ENCODE data around the gene ENTPD3.

ENTPD3 gene

DNA sequence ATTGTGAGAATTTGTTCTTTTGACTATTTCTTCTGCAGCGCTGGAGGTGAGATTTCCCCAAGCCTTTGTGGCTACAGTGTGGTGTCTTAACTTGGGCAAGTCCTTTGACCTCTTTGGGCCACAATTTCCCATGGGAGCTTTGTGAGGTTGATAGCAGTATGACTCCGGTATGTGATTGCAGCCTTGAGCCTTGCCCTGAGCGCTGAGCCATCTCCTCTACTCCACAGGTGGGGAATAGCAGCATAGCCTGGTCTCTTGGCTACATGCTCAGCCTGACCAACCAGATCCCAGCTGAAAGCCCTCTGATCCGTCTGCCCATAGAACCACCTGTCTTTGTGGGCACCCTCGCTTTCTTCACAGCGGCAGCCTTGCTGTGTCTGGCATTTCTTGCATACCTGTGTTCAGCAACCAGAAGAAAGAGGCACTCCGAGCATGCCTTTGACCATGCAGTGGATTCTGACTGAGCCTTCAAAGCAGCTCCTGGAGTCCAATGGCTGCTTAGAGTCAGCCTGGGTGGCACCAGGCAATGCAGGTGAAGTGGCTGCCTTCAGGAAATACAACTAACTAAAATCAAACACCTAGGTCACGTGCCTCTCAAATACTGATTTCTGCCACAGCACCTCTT is 40.2 kb downstream of the ENTPD3 start:
- Histone ChIP-seq H3K4me1 (ENCODE audit: control extremely low read depth in 1 of 4, control insufficient read depth in 4 of 4, insufficient read depth in 4 of 4, low read length in 3 of 4) (no peaks in the 10 kb centered on the region), H3K36me3 (ENCODE audit: control insufficient read depth in 4 of 4, insufficient read depth in 4 of 4, low read length in 3 of 4) (no peaks in the 10 kb centered on the region), H3K27me3 (replicated peaks in 2 of 5; ENCODE audit: control insufficient read depth in 4 of 5, insufficient read depth in 5 of 5, low read length in 4 of 5) (no peaks in the 10 kb centered on the region), H3K9me3 (ENCODE audit: control extremely low read depth in 1 of 5, control insufficient read depth in 4 of 5, insufficient read depth in 2 of 5, low read depth in 1 of 5, low read length in 4 of 5) (no peaks in the 10 kb centered on the region), H3K4me3 (ENCODE audit: control insufficient read depth in 1 of 7, extremely low read depth in 1 of 7, insufficient read depth in 4 of 7, low read depth in 2 of 7, low read length in 6 of 7) (no peak overlapping the region), H3K27ac (ENCODE audit: insufficient read depth in 1 of 2, low read depth in 1 of 2, low read length in 2 of 2, poor library complexity in 1 of 2, severe bottlenecking in 2 of 2) (no peak overlapping the region)
- no peak for DNase-seq
- WGBS (ENCODE audit: insufficient coverage): 99% methylated on average over 7 of the region's 8 CpGs
- CTCF ChIA-PET: no interaction called here
- POLR2A ChIA-PET: no interaction called here

DNA sequence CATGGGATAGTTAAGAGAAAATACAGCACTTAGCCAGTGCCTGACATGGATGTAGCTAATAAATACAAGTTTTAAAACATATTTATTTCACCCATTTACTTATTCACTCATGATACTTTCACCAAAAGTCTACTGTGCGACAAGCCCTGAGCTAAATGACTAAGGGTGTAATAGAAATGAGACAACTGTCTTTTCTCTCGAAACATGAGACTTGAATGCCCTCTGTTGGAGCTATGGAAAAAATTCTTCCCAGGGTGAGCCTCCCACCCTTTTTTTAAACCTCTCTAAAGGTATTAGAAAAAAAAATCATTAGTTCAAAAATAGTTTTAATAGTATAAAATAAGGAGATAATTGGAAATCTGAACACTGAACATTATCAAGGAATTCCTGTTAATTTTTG is 45.8 kb downstream of the ENTPD3 start:
- no peaks in the 10 kb centered on the region for H3K9me3 ChIP-seq (ENCODE audit: control extremely low read depth in 1 of 5, control insufficient read depth in 4 of 5, insufficient read depth in 2 of 5, low read depth in 1 of 5, low read length in 4 of 5)
- no peak overlapping the region for H3K27ac ChIP-seq (ENCODE audit: insufficient read depth in 1 of 2, low read depth in 1 of 2, low read length in 2 of 2, poor library complexity in 1 of 2, severe bottlenecking in 2 of 2)
- H3K36me3 ChIP-seq (ENCODE audit: control insufficient read depth in 4 of 4, insufficient read depth in 4 of 4, low read length in 3 of 4): no peaks in the 10 kb centered on the region
- WGBS (ENCODE audit: insufficient coverage): no CpG with 5 or more reads among the region's 2 CpGs
- H3K4me1 ChIP-seq (ENCODE audit: control extremely low read depth in 1 of 4, control insufficient read depth in 4 of 4, insufficient read depth in 4 of 4, low read length in 3 of 4): no peaks in the 10 kb centered on the region
- POLR2A ChIA-PET: interaction anchor here (0.7 kb wide), 1 partner anchor 20 kb away, joined by 3 read pairs; no protein-coding TSS in a partner anchor
- CTCF ChIA-PET: no interaction called here
- H3K4me3 ChIP-seq (ENCODE audit: control insufficient read depth in 1 of 7, extremely low read depth in 1 of 7, insufficient read depth in 4 of 7, low read depth in 2 of 7, low read length in 6 of 7): no peak overlapping the region
- no peak for DNase-seq
- no peaks in the 10 kb centered on the region for H3K27me3 ChIP-seq (replicated peaks in 2 of 5; ENCODE audit: control insufficient read depth in 4 of 5, insufficient read depth in 5 of 5, low read length in 4 of 5)

DNA sequence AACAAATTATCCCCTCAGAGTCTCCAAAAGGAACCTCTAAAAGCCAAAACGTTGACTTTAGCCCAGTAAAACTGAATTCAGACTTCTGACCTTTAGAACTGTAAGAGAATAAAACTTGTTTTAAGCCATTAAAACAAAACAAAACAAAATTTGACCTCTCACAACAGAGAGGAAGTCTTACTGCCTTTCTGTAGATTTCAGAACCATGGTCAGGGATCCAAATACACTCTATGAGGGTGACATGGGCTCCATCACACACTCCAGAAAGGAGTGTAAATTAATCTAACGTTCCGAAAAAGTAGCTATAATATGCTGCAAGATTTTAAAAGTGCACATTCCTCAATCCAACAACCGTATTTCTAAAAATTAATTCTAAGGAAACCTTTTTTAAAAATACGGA is 50.9 kb downstream of the ENTPD3 start:
- H3K27me3 ChIP-seq (replicated peaks in 2 of 5; ENCODE audit: control insufficient read depth in 4 of 5, insufficient read depth in 5 of 5, low read length in 4 of 5): no peaks in the 10 kb centered on the region
- DNase-seq: no peak
- no peak overlapping the region for H3K27ac ChIP-seq (ENCODE audit: insufficient read depth in 1 of 2, low read depth in 1 of 2, low read length in 2 of 2, poor library complexity in 1 of 2, severe bottlenecking in 2 of 2)
- 100% methylated on average over 2 of the region's 5 CpGs for WGBS (ENCODE audit: insufficient coverage)
- ChIA-PET POLR2A (interaction anchor here (0.9 kb wide), 1 partner anchor 801 kb away, joined by 3 read pairs; no protein-coding TSS in a partner anchor), CTCF (no interaction called here)
- no peaks in the 10 kb centered on the region for H3K4me1 ChIP-seq (ENCODE audit: control extremely low read depth in 1 of 4, control insufficient read depth in 4 of 4, insufficient read depth in 4 of 4, low read length in 3 of 4)
- peaks cover 0 to 2% (median 0%) of the 10 kb centered on the region in 5 experiments for H3K9me3 ChIP-seq (ENCODE audit: control extremely low read depth in 1 of 5, control insufficient read depth in 4 of 5, insufficient read depth in 2 of 5, low read depth in 1 of 5, low read length in 4 of 5)
- no peak overlapping the region for H3K4me3 ChIP-seq (ENCODE audit: control insufficient read depth in 1 of 7, extremely low read depth in 1 of 7, insufficient read depth in 4 of 7, low read depth in 2 of 7, low read length in 6 of 7)
- no peaks in the 10 kb centered on the region for H3K36me3 ChIP-seq (ENCODE audit: control insufficient read depth in 4 of 4, insufficient read depth in 4 of 4, low read length in 3 of 4)

DNA sequence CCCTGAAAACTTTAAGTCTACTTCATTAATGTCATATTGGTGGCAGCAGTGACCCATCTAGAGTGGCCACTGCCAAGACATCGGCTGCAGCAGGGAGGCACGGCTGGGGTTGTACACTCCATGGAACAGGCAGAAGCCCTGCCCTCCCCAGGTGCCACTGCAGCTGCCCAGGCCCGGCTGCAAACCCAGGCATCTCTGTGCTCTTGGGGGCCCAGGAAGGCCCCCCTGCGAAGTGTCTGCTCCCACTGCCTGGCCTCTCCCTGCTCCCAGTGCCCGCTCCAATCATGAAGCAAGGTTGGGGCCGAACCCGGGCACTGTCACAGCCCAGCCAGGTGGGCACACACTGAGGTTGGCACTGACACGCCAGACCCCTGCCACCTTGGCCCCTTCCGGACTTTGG is 58.1 kb downstream of the ENTPD3 start:
- WGBS (ENCODE audit: insufficient coverage): over 99% methylated on average over 8 of the region's 9 CpGs
- Histone ChIP-seq H3K36me3 (ENCODE audit: control insufficient read depth in 4 of 4, insufficient read depth in 4 of 4, low read length in 3 of 4) (no peaks in the 10 kb centered on the region), H3K27me3 (replicated peaks in 2 of 5; ENCODE audit: control insufficient read depth in 4 of 5, insufficient read depth in 5 of 5, low read length in 4 of 5) (no peaks in the 10 kb centered on the region), H3K9me3 (ENCODE audit: control extremely low read depth in 1 of 5, control insufficient read depth in 4 of 5, insufficient read depth in 2 of 5, low read depth in 1 of 5, low read length in 4 of 5) (peaks cover 0 to 2% (median 0%) of the 10 kb centered on the region in 5 experiments), H3K27ac (ENCODE audit: insufficient read depth in 1 of 2, low read depth in 1 of 2, low read length in 2 of 2, poor library complexity in 1 of 2, severe bottlenecking in 2 of 2) (no peak overlapping the region), H3K4me1 (ENCODE audit: control extremely low read depth in 1 of 4, control insufficient read depth in 4 of 4, insufficient read depth in 4 of 4, low read length in 3 of 4) (no peaks in the 10 kb centered on the region), H3K4me3 (ENCODE audit: control insufficient read depth in 1 of 7, extremely low read depth in 1 of 7, insufficient read depth in 4 of 7, low read depth in 2 of 7, low read length in 6 of 7) (no peak overlapping the region)
- POLR2A ChIA-PET: interaction anchor here (0.6 kb wide), 1 partner anchor 33 kb away, joined by 3 read pairs; no protein-coding TSS in a partner anchor
- no peak for DNase-seq
- CTCF ChIA-PET: no interaction called here

DNA sequence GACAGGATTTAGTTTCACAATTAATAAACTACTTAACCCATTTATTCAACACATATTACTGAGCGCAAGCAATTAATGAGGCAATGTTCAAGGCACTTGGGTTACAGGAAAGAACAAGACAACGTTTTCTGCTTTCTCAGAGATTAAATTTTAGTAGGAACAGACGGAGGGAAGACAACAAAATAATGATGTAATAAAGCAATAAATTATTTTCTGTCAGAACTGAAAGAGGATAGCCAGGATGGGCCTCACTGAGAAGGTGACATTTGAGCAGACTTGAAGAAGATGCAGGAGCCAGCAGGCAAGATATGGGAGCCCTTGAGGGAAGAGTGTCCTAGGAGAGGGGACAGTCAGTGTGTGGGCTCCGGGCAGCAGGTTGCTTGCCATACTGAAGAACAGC is 58.9 kb downstream of the ENTPD3 start:
- Histone ChIP-seq H3K27ac (ENCODE audit: insufficient read depth in 1 of 2, low read depth in 1 of 2, low read length in 2 of 2, poor library complexity in 1 of 2, severe bottlenecking in 2 of 2) (no peak overlapping the region), H3K27me3 (replicated peaks in 2 of 5; ENCODE audit: control insufficient read depth in 4 of 5, insufficient read depth in 5 of 5, low read length in 4 of 5) (no peaks in the 10 kb centered on the region), H3K36me3 (ENCODE audit: control insufficient read depth in 4 of 4, insufficient read depth in 4 of 4, low read length in 3 of 4) (no peaks in the 10 kb centered on the region), H3K9me3 (ENCODE audit: control extremely low read depth in 1 of 5, control insufficient read depth in 4 of 5, insufficient read depth in 2 of 5, low read depth in 1 of 5, low read length in 4 of 5) (no peaks in the 10 kb centered on the region), H3K4me3 (ENCODE audit: control insufficient read depth in 1 of 7, extremely low read depth in 1 of 7, insufficient read depth in 4 of 7, low read depth in 2 of 7, low read length in 6 of 7) (no peak overlapping the region), H3K4me1 (ENCODE audit: control extremely low read depth in 1 of 4, control insufficient read depth in 4 of 4, insufficient read depth in 4 of 4, low read length in 3 of 4) (no peaks in the 10 kb centered on the region)
- CTCF ChIA-PET: no interaction called here
- POLR2A ChIA-PET: no interaction called here
- 90% methylated on average over 2 of the region's 4 CpGs for WGBS (ENCODE audit: insufficient coverage)
- no peak for DNase-seq

DNA sequence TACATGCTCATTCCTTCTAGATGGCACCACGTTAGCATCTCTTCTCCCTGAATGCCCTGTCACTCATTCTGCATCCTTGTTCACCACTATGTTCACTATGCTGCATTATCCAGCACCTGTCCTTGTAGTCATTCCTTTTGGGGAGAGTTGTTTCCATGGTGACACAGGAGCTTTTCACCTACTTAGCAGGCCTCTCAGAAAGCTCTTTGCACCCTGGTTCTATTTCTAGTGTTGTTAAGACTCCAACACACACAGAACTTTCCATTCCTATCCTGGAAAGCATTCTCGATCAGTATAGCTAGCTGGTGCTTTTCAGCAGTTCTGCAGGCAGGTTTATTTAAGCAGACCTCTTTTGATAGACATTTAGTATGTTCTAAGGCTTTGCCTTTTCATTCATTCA is 63.5 kb downstream of the ENTPD3 start:
- H3K4me1 ChIP-seq (ENCODE audit: control extremely low read depth in 1 of 4, control insufficient read depth in 4 of 4, insufficient read depth in 4 of 4, low read length in 3 of 4): peaks cover 13 to 22% (median 17%) of the 10 kb centered on the region in 4 experiments
- 80% methylated on average over 1 of the region's 2 CpGs for WGBS (ENCODE audit: insufficient coverage)
- no peak overlapping the region for H3K27ac ChIP-seq (ENCODE audit: insufficient read depth in 1 of 2, low read depth in 1 of 2, low read length in 2 of 2, poor library complexity in 1 of 2, severe bottlenecking in 2 of 2)
- POLR2A ChIA-PET: interaction anchor here (0.7 kb wide), 1 partner anchor 80 kb away, joined by 3 read pairs; no protein-coding TSS in a partner anchor
- CTCF ChIA-PET: interaction anchor here (1.2 kb wide), 1 partner anchor 74 kb away, joined by 4 read pairs; the partner anchor contains the start of gene ZNF621
- no peak overlapping the region for H3K4me3 ChIP-seq (ENCODE audit: control insufficient read depth in 1 of 7, extremely low read depth in 1 of 7, insufficient read depth in 4 of 7, low read depth in 2 of 7, low read length in 6 of 7)
- no peaks in the 10 kb centered on the region for H3K9me3 ChIP-seq (ENCODE audit: control extremely low read depth in 1 of 5, control insufficient read depth in 4 of 5, insufficient read depth in 2 of 5, low read depth in 1 of 5, low read length in 4 of 5)
- no peaks in the 10 kb centered on the region for H3K36me3 ChIP-seq (ENCODE audit: control insufficient read depth in 4 of 4, insufficient read depth in 4 of 4, low read length in 3 of 4)
- no peaks in the 10 kb centered on the region for H3K27me3 ChIP-seq (replicated peaks in 2 of 5; ENCODE audit: control insufficient read depth in 4 of 5, insufficient read depth in 5 of 5, low read length in 4 of 5)
- DNase-seq: no peak

DNA sequence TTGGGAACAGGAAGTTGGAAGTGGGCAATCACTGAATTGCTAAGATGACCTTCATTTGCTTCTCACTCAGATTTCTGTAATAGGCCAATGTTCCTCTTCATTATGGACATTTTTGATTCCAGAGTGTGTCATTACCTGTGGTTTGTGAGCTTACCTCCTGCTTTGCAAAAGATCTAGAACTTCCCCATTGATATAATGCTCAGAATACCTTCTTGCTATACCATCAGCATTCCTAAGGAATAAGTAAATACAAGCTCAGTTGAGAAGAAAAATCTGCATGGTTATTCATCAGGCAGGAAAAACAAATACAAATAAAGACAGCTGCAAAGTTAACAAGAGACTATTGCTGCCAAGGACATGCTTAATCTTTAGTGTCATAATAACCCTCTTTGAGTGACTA is 64.6 kb downstream of the ENTPD3 start:
- peaks cover 13 to 24% (median 18%) of the 10 kb centered on the region in 4 experiments for H3K4me1 ChIP-seq (ENCODE audit: control extremely low read depth in 1 of 4, control insufficient read depth in 4 of 4, insufficient read depth in 4 of 4, low read length in 3 of 4)
- ChIA-PET CTCF (interaction anchor here (0.8 to 1.1 kb wide), 2 partner anchors 12 to 56 kb away, joined by 3 to 4 read pairs; no protein-coding TSS in a partner anchor), POLR2A (no interaction called here)
- DNase-seq: no peak
- no peaks in the 10 kb centered on the region for H3K27me3 ChIP-seq (replicated peaks in 2 of 5; ENCODE audit: control insufficient read depth in 4 of 5, insufficient read depth in 5 of 5, low read length in 4 of 5)
- no peaks in the 10 kb centered on the region for H3K9me3 ChIP-seq (ENCODE audit: control extremely low read depth in 1 of 5, control insufficient read depth in 4 of 5, insufficient read depth in 2 of 5, low read depth in 1 of 5, low read length in 4 of 5)
- H3K4me3 ChIP-seq (ENCODE audit: control insufficient read depth in 1 of 7, extremely low read depth in 1 of 7, insufficient read depth in 4 of 7, low read depth in 2 of 7, low read length in 6 of 7): no peak overlapping the region
- H3K27ac ChIP-seq (ENCODE audit: insufficient read depth in 1 of 2, low read depth in 1 of 2, low read length in 2 of 2, poor library complexity in 1 of 2, severe bottlenecking in 2 of 2): no peak overlapping the region
- H3K36me3 ChIP-seq (ENCODE audit: control insufficient read depth in 4 of 4, insufficient read depth in 4 of 4, low read length in 3 of 4): no peaks in the 10 kb centered on the region
